HEK293 (cell line): Measurements from ENCODE around the gene SAMD13.

ENCODE experiments used
- CTCF ChIA-PET: fragments of 350-600 bp; formaldehyde crosslinking; extraction: SDS; loops from one replicate; lab custom pipeline; 2021; ENCODE audit warnings: antibody characterized with exemption; lab: Yijun Ruan, JAX
- POLR2A ChIA-PET: fragments of 300-600 bp; formaldehyde crosslinking; extraction: SDS; loops from one replicate; lab custom pipeline; 2020; ENCODE audit warnings: antibody characterized with exemption, inconsistent platforms; lab: Yijun Ruan, JAX
- H3K27ac ChIP-seq: fragments of 200-500 bp; sonication (Bioruptor generic); 2 replicates; pipeline ENCODE4 v1.5.1; 2014; ENCODE audit warnings: low read depth, low read length, control low read depth, inconsistent platforms; ENCODE audit errors: extremely low read depth
- H3K36me3 ChIP-seq, 2 experiments: fragments of 200-500 bp in 1 of 2; sonication (Bioruptor generic) in 1 of 2; 1 replicate in 1 of 2; 2 replicates in 1 of 2; pipeline ENCODE4 v1.5.1; 2014 to 2017; ENCODE audit warnings: inconsistent platforms in 2 of 2, low read length in 2 of 2; ENCODE audit not compliant: control insufficient read depth in 2 of 2, insufficient read depth in 1 of 2
- H3K4me1 ChIP-seq: fragments of 200-500 bp; sonication (Bioruptor generic); 2 replicates; pipeline ENCODE4 v1.5.1; 2014; ENCODE audit warnings: mild to moderate bottlenecking, low read length, inconsistent platforms; ENCODE audit not compliant: control insufficient read depth, insufficient read depth
- H3K4me3 ChIP-seq: 2 replicates; pipeline ENCODE4 v1.5.1; 2011; ENCODE audit warnings: low read depth, mild to moderate bottlenecking, control low read depth, low read length, moderate library complexity
- H3K9me3 ChIP-seq: fragments of 200-500 bp; sonication (Bioruptor generic); 2 replicates; pipeline ENCODE4 v1.5.1; 2014; ENCODE audit warnings: low read depth, low read length, inconsistent platforms; ENCODE audit not compliant: control insufficient read depth, insufficient read depth
- HOXA7 ChIP-seq: sonication (generic); formaldehyde crosslinking; IDR thresholded peaks from 2 replicates; pipeline ENCODE4 v1.8.1; 2022; ENCODE audit warnings: missing genetic modification reagents, borderline replicate concordance
- SCRT1 ChIP-seq: fragments of 450-650 bp; formaldehyde crosslinking; IDR thresholded peaks from 2 replicates; pipeline ENCODE4 v1.5.1; 2016; ENCODE audit warnings: missing biosample characterization, missing genetic modification characterization, borderline replicate concordance
- SP2 ChIP-seq: fragments of 450-650 bp; formaldehyde crosslinking; IDR thresholded peaks from 2 replicates; pipeline ENCODE4 v1.5.1; 2016; ENCODE audit warnings: missing biosample characterization, missing genetic modification characterization
- TRIM28 ChIP-seq: IDR thresholded peaks from 2 replicates; pipeline ENCODE4 v1.6.1; 2011; ENCODE audit warnings: low read length, control low read depth, borderline replicate concordance
- ZIC2 ChIP-seq: fragments of 450-650 bp; formaldehyde crosslinking; IDR thresholded peaks from 2 replicates; pipeline ENCODE4 v1.5.1; 2016; ENCODE audit warnings: missing biosample characterization, missing genetic modification characterization
- ZNF114 ChIP-seq: fragments of 450-650 bp; formaldehyde crosslinking; IDR thresholded peaks from 2 replicates; pipeline ENCODE4 v1.5.0; 2017; ENCODE audit warnings: missing biosample characterization, missing genetic modification characterization
- ZNF132 ChIP-seq: fragments of 450-650 bp; formaldehyde crosslinking; IDR thresholded peaks from 2 replicates; pipeline ENCODE4 v1.5.1; 2017; ENCODE audit warnings: missing biosample characterization, missing genetic modification characterization, borderline replicate concordance
- ZNF311 ChIP-seq: fragments of 450-650 bp; formaldehyde crosslinking; IDR thresholded peaks from 2 replicates; pipeline ENCODE4 v1.5.1; 2017; ENCODE audit warnings: missing biosample characterization, missing genetic modification characterization, borderline replicate concordance
- ZNF423 ChIP-seq: fragments of 450-650 bp; formaldehyde crosslinking; IDR thresholded peaks from 2 replicates; pipeline ENCODE4 v1.5.1; 2016; ENCODE audit warnings: missing biosample characterization, missing genetic modification characterization
- ZNF48 ChIP-seq: fragments of 450-650 bp; formaldehyde crosslinking; IDR thresholded peaks from 2 replicates; pipeline ENCODE4 v1.5.1; 2016; ENCODE audit warnings: missing biosample characterization, missing genetic modification characterization
- ZNF560 ChIP-seq: fragments of 450-650 bp; formaldehyde crosslinking; IDR thresholded peaks from 2 replicates; pipeline ENCODE4 v1.5.1; 2017; ENCODE audit warnings: missing biosample characterization, missing genetic modification characterization, borderline replicate concordance
- ZNF624 ChIP-seq: fragments of 450-650 bp; formaldehyde crosslinking; IDR thresholded peaks from 2 replicates; pipeline ENCODE4 v1.5.1; 2017; ENCODE audit warnings: missing biosample characterization, missing genetic modification characterization
- ZNF626 ChIP-seq: fragments of 450-650 bp; sonication (Bioruptor Pico); formaldehyde crosslinking; IDR thresholded peaks from 2 replicates; pipeline ENCODE4 v1.5.1; 2018; ENCODE audit warnings: missing biosample characterization, missing genetic modification characterization, inconsistent platforms
- TF ChIP-seq, protein P1 (sequence below): fragments of 450-650 bp; formaldehyde crosslinking; IDR thresholded peaks from 2 replicates; pipeline ENCODE4 v1.5.1; 2016; ENCODE audit warnings: missing biosample characterization, missing genetic modification characterization, borderline replicate concordance
- TF ChIP-seq, protein P2 (sequence below): fragments of 450-650 bp; formaldehyde crosslinking; IDR thresholded peaks from 2 replicates; pipeline ENCODE4 v1.5.1; 2016; ENCODE audit warnings: missing biosample characterization, missing genetic modification characterization, borderline replicate concordance
- TF ChIP-seq, protein P3 (sequence below): fragments of 450-650 bp; formaldehyde crosslinking; IDR thresholded peaks from 2 replicates; pipeline ENCODE4 v1.5.1; 2017; ENCODE audit warnings: missing biosample characterization, mild to moderate bottlenecking, missing genetic modification characterization, moderate library complexity
- TF ChIP-seq, protein P4 (sequence below): fragments of 450-650 bp; formaldehyde crosslinking; IDR thresholded peaks from 2 replicates; pipeline ENCODE4 v1.5.1; 2016; ENCODE audit warnings: missing biosample characterization, missing genetic modification characterization
- TF ChIP-seq, protein P5 (sequence below): fragments of 450-650 bp; formaldehyde crosslinking; IDR thresholded peaks from 2 replicates; pipeline ENCODE4 v1.5.1; 2016; ENCODE audit warnings: missing biosample characterization, missing genetic modification characterization
- TF ChIP-seq, protein P6 (sequence below): fragments of 450-650 bp; formaldehyde crosslinking; IDR thresholded peaks from 2 replicates; pipeline ENCODE4 v1.5.1; 2016; ENCODE audit warnings: missing biosample characterization, missing genetic modification characterization
- TF ChIP-seq, protein P7 (sequence below): fragments of 450-650 bp; formaldehyde crosslinking; IDR thresholded peaks from 2 replicates; pipeline ENCODE4 v1.5.1; 2016; ENCODE audit warnings: missing biosample characterization, missing genetic modification characterization

Gene SAMD13

DNA sequence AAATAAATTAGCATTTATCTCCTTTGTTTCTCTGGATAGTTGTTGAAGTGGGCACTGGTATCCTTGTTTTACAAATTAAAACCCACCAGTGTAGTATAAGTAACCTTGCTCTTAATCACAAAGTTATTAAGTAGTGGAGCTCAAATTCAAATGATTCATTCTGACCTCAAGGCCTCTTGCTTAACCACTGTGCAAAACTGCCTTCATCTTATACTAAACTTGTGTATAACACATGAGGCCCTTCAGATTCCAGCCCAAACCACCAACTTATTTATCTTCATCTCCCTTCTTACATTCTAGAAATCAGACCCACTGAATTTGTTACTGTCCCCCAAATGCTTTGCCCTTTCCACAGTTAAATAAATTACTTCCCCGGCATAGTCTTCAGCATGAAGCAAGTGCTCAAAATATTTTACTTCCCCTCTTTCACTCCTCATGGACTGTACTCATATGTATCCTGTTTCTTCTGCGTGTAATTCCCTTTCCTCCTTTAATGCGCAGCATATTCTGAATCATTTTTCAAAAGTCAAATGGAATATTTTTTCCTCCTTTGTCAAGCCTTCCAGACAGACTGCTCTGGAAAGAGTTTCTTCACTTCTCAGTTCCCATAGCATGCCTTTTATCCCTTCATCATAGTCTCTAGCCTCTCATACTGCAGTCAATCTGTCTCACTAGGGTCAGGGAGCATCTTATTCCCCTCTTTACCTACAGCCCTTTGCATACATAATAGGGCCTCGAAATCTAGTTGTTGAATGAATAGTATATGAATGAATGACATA is 77.8 kb downstream of the SAMD13 start:
- H3K9me3 ChIP-seq, result no peaks in the 10 kb centered on the region
- H3K27ac ChIP-seq, result no peak overlapping the region
- no peak for TF ChIP-seq ZNF114 (tag by site-specific recombination)
- no peak for TF ChIP-seq ZIC2 (tag by site-specific recombination)
- TF ChIP-seq, protein P1, sequence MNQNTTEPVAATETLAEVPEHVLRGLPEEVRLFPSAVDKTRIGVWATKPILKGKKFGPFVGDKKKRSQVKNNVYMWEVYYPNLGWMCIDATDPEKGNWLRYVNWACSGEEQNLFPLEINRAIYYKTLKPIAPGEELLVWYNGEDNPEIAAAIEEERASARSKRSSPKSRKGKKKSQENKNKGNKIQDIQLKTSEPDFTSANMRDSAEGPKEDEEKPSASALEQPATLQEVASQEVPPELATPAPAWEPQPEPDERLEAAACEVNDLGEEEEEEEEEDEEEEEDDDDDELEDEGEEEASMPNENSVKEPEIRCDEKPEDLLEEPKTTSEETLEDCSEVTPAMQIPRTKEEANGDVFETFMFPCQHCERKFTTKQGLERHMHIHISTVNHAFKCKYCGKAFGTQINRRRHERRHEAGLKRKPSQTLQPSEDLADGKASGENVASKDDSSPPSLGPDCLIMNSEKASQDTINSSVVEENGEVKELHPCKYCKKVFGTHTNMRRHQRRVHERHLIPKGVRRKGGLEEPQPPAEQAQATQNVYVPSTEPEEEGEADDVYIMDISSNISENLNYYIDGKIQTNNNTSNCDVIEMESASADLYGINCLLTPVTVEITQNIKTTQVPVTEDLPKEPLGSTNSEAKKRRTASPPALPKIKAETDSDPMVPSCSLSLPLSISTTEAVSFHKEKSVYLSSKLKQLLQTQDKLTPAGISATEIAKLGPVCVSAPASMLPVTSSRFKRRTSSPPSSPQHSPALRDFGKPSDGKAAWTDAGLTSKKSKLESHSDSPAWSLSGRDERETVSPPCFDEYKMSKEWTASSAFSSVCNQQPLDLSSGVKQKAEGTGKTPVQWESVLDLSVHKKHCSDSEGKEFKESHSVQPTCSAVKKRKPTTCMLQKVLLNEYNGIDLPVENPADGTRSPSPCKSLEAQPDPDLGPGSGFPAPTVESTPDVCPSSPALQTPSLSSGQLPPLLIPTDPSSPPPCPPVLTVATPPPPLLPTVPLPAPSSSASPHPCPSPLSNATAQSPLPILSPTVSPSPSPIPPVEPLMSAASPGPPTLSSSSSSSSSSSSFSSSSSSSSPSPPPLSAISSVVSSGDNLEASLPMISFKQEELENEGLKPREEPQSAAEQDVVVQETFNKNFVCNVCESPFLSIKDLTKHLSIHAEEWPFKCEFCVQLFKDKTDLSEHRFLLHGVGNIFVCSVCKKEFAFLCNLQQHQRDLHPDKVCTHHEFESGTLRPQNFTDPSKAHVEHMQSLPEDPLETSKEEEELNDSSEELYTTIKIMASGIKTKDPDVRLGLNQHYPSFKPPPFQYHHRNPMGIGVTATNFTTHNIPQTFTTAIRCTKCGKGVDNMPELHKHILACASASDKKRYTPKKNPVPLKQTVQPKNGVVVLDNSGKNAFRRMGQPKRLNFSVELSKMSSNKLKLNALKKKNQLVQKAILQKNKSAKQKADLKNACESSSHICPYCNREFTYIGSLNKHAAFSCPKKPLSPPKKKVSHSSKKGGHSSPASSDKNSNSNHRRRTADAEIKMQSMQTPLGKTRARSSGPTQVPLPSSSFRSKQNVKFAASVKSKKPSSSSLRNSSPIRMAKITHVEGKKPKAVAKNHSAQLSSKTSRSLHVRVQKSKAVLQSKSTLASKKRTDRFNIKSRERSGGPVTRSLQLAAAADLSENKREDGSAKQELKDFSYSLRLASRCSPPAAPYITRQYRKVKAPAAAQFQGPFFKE (tag by site-specific recombination), result no peak
- TF ChIP-seq ZNF132, result no peak
- TF ChIP-seq, protein P2, sequence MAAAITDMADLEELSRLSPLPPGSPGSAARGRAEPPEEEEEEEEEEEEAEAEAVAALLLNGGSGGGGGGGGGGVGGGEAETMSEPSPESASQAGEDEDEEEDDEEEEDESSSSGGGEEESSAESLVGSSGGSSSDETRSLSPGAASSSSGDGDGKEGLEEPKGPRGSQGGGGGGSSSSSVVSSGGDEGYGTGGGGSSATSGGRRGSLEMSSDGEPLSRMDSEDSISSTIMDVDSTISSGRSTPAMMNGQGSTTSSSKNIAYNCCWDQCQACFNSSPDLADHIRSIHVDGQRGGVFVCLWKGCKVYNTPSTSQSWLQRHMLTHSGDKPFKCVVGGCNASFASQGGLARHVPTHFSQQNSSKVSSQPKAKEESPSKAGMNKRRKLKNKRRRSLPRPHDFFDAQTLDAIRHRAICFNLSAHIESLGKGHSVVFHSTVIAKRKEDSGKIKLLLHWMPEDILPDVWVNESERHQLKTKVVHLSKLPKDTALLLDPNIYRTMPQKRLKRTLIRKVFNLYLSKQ (tag by site-specific recombination), result no peak
- TF ChIP-seq, protein P3, sequence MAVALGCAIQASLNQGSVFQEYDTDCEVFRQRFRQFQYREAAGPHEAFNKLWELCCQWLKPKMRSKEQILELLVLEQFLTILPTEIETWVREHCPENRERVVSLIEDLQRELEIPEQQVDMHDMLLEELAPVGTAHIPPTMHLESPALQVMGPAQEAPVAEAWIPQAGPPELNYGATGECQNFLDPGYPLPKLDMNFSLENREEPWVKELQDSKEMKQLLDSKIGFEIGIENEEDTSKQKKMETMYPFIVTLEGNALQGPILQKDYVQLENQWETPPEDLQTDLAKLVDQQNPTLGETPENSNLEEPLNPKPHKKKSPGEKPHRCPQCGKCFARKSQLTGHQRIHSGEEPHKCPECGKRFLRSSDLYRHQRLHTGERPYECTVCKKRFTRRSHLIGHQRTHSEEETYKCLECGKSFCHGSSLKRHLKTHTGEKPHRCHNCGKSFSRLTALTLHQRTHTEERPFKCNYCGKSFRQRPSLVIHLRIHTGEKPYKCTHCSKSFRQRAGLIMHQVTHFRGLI, result no peak
- TF ChIP-seq SP2 (tag by site-specific recombination), result no peak
- TF ChIP-seq, protein P4, sequence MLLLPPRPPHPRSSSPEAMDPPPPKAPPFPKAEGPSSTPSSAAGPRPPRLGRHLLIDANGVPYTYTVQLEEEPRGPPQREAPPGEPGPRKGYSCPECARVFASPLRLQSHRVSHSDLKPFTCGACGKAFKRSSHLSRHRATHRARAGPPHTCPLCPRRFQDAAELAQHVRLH (tag by site-specific recombination), result no peak
- TF ChIP-seq, protein P5, sequence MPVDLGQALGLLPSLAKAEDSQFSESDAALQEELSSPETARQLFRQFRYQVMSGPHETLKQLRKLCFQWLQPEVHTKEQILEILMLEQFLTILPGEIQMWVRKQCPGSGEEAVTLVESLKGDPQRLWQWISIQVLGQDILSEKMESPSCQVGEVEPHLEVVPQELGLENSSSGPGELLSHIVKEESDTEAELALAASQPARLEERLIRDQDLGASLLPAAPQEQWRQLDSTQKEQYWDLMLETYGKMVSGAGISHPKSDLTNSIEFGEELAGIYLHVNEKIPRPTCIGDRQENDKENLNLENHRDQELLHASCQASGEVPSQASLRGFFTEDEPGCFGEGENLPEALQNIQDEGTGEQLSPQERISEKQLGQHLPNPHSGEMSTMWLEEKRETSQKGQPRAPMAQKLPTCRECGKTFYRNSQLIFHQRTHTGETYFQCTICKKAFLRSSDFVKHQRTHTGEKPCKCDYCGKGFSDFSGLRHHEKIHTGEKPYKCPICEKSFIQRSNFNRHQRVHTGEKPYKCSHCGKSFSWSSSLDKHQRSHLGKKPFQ (tag by site-specific recombination), result no peak
- TF ChIP-seq ZNF423 (tag by site-specific recombination), result no peak
- TF ChIP-seq ZNF626, result no peak
- TF ChIP-seq HOXA7 (CRISPR knock-in tag), result no peak
- no peak for TF ChIP-seq ZNF560 (tag by site-specific recombination)
- TF ChIP-seq, all 188 proteins: peak for 0
- ChIA-PET POLR2A (no interaction called here), CTCF (interaction anchor here (1.0 kb wide), 1 partner anchor 8 kb away, joined by 3 read pairs; no protein-coding TSS in a partner anchor)
- Histone ChIP-seq H3K36me3 (no peaks in the 10 kb centered on the region), H3K4me3 (no peak overlapping the region), H3K4me1 (peaks cover 4% of the 10 kb centered on the region; the same call in 1 of the 2 replicates)

DNA sequence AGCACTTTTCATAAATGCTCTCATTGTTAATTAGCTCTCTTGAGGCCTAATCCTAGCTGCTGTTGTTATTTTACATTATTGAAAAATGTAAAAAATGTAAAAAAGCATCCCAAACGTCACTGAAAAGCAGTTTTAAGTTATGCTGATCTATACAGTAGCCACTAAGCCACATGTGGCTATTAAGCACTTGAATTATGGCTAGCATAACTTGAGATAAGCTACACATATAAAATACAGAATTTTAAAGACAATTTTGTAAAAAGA is 78.3 kb downstream of the SAMD13 start:
- Histone ChIP-seq H3K36me3 (no peaks in the 10 kb centered on the region), H3K4me1 (peaks cover 5% of the 10 kb centered on the region; the same call in 1 of the 2 replicates), H3K27ac (no peak overlapping the region), H3K4me3 (no peak overlapping the region), H3K9me3 (no peaks in the 10 kb centered on the region)
- ChIA-PET POLR2A (no interaction called here), CTCF (interaction anchor here (1.1 kb wide), 2 partner anchors 27 to 238 kb away, joined by 5 to 7 read pairs; no protein-coding TSS in a partner anchor)
- TF ChIP-seq, protein P6, sequence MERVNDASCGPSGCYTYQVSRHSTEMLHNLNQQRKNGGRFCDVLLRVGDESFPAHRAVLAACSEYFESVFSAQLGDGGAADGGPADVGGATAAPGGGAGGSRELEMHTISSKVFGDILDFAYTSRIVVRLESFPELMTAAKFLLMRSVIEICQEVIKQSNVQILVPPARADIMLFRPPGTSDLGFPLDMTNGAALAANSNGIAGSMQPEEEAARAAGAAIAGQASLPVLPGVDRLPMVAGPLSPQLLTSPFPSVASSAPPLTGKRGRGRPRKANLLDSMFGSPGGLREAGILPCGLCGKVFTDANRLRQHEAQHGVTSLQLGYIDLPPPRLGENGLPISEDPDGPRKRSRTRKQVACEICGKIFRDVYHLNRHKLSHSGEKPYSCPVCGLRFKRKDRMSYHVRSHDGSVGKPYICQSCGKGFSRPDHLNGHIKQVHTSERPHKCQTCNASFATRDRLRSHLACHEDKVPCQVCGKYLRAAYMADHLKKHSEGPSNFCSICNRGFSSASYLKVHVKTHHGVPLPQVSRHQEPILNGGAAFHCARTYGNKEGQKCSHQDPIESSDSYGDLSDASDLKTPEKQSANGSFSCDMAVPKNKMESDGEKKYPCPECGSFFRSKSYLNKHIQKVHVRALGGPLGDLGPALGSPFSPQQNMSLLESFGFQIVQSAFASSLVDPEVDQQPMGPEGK, result no peak
- TF ChIP-seq ZNF311 (tag by site-specific recombination) (no peak), ZNF423 (tag by site-specific recombination) (no peak), SCRT1 (no peak), ZNF48 (tag by site-specific recombination) (no peak), ZNF624 (tag by site-specific recombination) (no peak), TRIM28 (no peak)
- TF ChIP-seq, protein P7, sequence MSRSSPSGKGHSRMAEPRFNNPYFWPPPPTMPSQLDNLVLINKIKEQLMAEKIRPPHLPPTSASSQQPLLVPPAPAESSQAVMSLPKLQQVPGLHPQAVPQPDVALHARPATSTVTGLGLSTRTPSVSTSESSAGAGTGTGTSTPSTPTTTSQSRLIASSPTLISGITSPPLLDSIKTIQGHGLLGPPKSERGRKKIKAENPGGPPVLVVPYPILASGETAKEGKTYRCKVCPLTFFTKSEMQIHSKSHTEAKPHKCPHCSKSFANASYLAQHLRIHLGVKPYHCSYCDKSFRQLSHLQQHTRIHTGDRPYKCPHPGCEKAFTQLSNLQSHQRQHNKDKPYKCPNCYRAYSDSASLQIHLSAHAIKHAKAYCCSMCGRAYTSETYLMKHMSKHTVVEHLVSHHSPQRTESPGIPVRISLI (tag by site-specific recombination), result no peak
